OCI-LY7 (cell line): ENCODE results near the gene TAOK2. TPM values are rescaled to one million over a fixed set of nuclear protein-coding genes. Genes with fewer than 3 reads are reported as not detected.

Source experiments
- BruUV-seq: library from RNA; stranded (reverse); fragments of 400-500 nt; replicated peaks from 2 replicates; lab custom pipeline; 2021; lab: Mats Ljungman, UMichigan
- CTCF ChIA-PET: fragments of 300-600 bp; sonication (Branson Sonifier 250); formaldehyde crosslinking; loops from one replicate; lab custom pipeline; 2022; ENCODE audit warnings: antibody characterized with exemption; ENCODE audit not compliant: unreplicated experiment; lab: Charles Lee
- POLR2A ChIA-PET: fragments of 300-600 bp; sonication (Branson Sonifier 250); formaldehyde crosslinking; loops from one replicate; lab custom pipeline; 2022; ENCODE audit warnings: antibody characterized with exemption; lab: Charles Lee
- DNase-seq: peaks from one replicate; pipeline ENCODE4 v3.0.0-alpha.2; 2015; ENCODE audit warnings: low spot score
- H2AFZ ChIP-seq: fragments of 200-600 bp; sonication (generic), shearing (Covaris generic); 2 replicates; pipeline ENCODE4 v1.6.1; 2014; ENCODE audit warnings: mild to moderate bottlenecking, antibody characterized with exemption, low read length, moderate library complexity
- H3K27ac ChIP-seq: fragments of 200-600 bp; sonication (generic); 2 replicates; pipeline ENCODE4 v1.5.1; 2014; ENCODE audit warnings: mixed run types, low read depth, mild to moderate bottlenecking, moderate library complexity, low read length, inconsistent platforms; ENCODE audit not compliant: poor library complexity, severe bottlenecking
- H3K36me3 ChIP-seq: fragments of 200-600 bp; sonication (generic); 2 replicates; pipeline ENCODE4 v1.6.1; 2014; ENCODE audit warnings: mild to moderate bottlenecking, antibody characterized with exemption, low read length, moderate library complexity, mixed read lengths; ENCODE audit not compliant: insufficient read depth
- H3K4me1 ChIP-seq: fragments of 200-600 bp; sonication (generic); 2 replicates; pipeline ENCODE4 v1.5.1; 2014; ENCODE audit warnings: mild to moderate bottlenecking, low read length; ENCODE audit not compliant: insufficient read depth, poor library complexity, severe bottlenecking
- H3K4me2 ChIP-seq: fragments of 200-600 bp; sonication (generic); 2 replicates; pipeline ENCODE4 v1.6.1; 2014; ENCODE audit warnings: mild to moderate bottlenecking, low read length
- H3K4me3 ChIP-seq: fragments of 200-600 bp; sonication (generic); 2 replicates; pipeline ENCODE4 v1.5.1; 2014; ENCODE audit warnings: mild to moderate bottlenecking, low read depth, low read length; ENCODE audit not compliant: poor library complexity, severe bottlenecking
- H3K79me2 ChIP-seq: fragments of 200-600 bp; sonication (generic); 2 replicates; pipeline ENCODE4 v1.6.1; 2016; ENCODE audit warnings: low read depth, mild to moderate bottlenecking, low read length, moderate library complexity, mixed read lengths; ENCODE audit not compliant: insufficient read depth
- H3K9me2 ChIP-seq: fragments of 200-600 bp; sonication (generic); 2 replicates; pipeline ENCODE4 v1.6.1; 2016; ENCODE audit warnings: mild to moderate bottlenecking, low read length, mixed read lengths; ENCODE audit not compliant: insufficient read depth
- H3K9me3 ChIP-seq: fragments of 200-600 bp; sonication (generic); 2 replicates; pipeline ENCODE4 v1.6.1; 2014; ENCODE audit warnings: mild to moderate bottlenecking, mixed run types, low read length, mixed read lengths
- H4K20me1 ChIP-seq: fragments of 200-600 bp; sonication (generic); 2 replicates; pipeline ENCODE4 v1.6.1; 2014; ENCODE audit warnings: mild to moderate bottlenecking, antibody characterized with exemption, low read length, moderate library complexity, mixed read lengths; ENCODE audit not compliant: insufficient read depth
- CTCF ChIP-seq: fragments of 200-600 bp; sonication (generic); conservative IDR thresholded peaks from 2 replicates; pipeline ENCODE4 v1.5.1; 2014; ENCODE audit warnings: mild to moderate bottlenecking, antibody characterized with exemption, low read length, moderate library complexity, mixed read lengths
- EZH2phosphoT487 ChIP-seq: fragments of 200-600 bp; sonication (generic); IDR thresholded peaks from 2 replicates; pipeline ENCODE4 v1.6.1; 2018; ENCODE audit warnings: low read depth, borderline replicate concordance, mild to moderate bottlenecking, mixed run types, antibody characterized with exemption, low read length, moderate library complexity, mixed read lengths
- intact Hi-C: fragments of 100-400 bp; cut with micrococcal nuclease; formaldehyde crosslinking; loops from one replicate; pipeline ENCODE4 v1.10.0; 2022; ENCODE audit not compliant: unreplicated experiment
- total RNA-seq, 2 experiments: library from RNA; depleted of rRNA in 1 of 2; stranded (reverse); fragments of >200 nt in 1 of 2; shearing (Covaris generic) in 1 of 2; gene quantifications; 2 replicates each; pipeline ENCODE4 v1.2.3, GENCODE V29; 2014 to 2022

The TAOK2 gene
- total RNA-seq, 2 experiments from 2014 or later: 31.7 to 45.0 TPM

- Histone ChIP-seq H3K36me3 (no peaks in the 10 kb centered on the region), H3K9me2 (no peaks in the 10 kb centered on the region), H3K27ac (no peak overlapping the region), H2AFZ (no peak overlapping the region), H3K9me3 (no peaks in the 10 kb centered on the region), H3K79me2 (no peaks in the 10 kb centered on the region), H4K20me1 (no peaks in the 10 kb centered on the region), H3K4me3 (no peak overlapping the region), H3K4me1 (no peaks in the 10 kb centered on the region), H3K4me2 (no peak overlapping the region)
- no TSS peak for BruUV-seq
- CTCF ChIA-PET: no interaction called here
- POLR2A ChIA-PET: no interaction called here
- intact Hi-C loops: loop anchor here (5.0 kb wide), 2 partner anchors 147 to 162 kb away; partner anchors contain the start of gene CDIPT
- no peak for DNase-seq
- TF ChIP-seq EZH2phosphoT487 (no peak), CTCF (no peak)
Measured at GRCh38 chr16:30024451-30024850, 50.8 kb downstream of the TAOK2 start.

- Histone ChIP-seq H3K79me2 (no peaks in the 10 kb centered on the region), H4K20me1 (no peaks in the 10 kb centered on the region), H3K9me3 (no peaks in the 10 kb centered on the region), H3K9me2 (no peaks in the 10 kb centered on the region), H3K27ac (no peak overlapping the region), H3K4me1 (no peaks in the 10 kb centered on the region), H3K4me3 (no peak overlapping the region), H3K4me2 (no peak overlapping the region), H2AFZ (no peak overlapping the region), H3K36me3 (no peaks in the 10 kb centered on the region)
- POLR2A ChIA-PET: interaction anchor here (0.6 kb wide), 1 partner anchor 343 kb away, joined by 4 read pairs; no protein-coding TSS in a partner anchor
- no TSS peak for BruUV-seq
- no peak for TF ChIP-seq EZH2phosphoT487
- no peak for TF ChIP-seq CTCF
- no peak for DNase-seq
- CTCF ChIA-PET: no interaction called here
- intact Hi-C loops: no loop called here
Measured at GRCh38 chr16:30025156-30025555, 51.5 kb downstream of the TAOK2 start.

GRCh38 chr16:30025574-30025973 is 51.9 kb downstream of the TAOK2 start:
- Histone ChIP-seq H2AFZ (no peak overlapping the region), H3K4me2 (no peak overlapping the region), H3K9me2 (no peaks in the 10 kb centered on the region), H4K20me1 (no peaks in the 10 kb centered on the region), H3K36me3 (no peaks in the 10 kb centered on the region), H3K4me3 (no peak overlapping the region), H3K27ac (no peak overlapping the region), H3K79me2 (no peaks in the 10 kb centered on the region), H3K9me3 (no peaks in the 10 kb centered on the region), H3K4me1 (no peaks in the 10 kb centered on the region)
- intact Hi-C loops: no loop called here
- ChIA-PET POLR2A (interaction anchor here (0.6 to 0.7 kb wide), 2 partner anchors 13 to 344 kb away, joined by 3 to 4 read pairs; no protein-coding TSS in a partner anchor), CTCF (no interaction called here)
- DNase-seq: no peak
- no peak for TF ChIP-seq EZH2phosphoT487
- TF ChIP-seq CTCF: no peak
- no TSS peak for BruUV-seq
